Activated CD8-positive, alpha-beta memory T cell treated with anti-CD3 and anti-CD28 coated beads, Interleukin-2, amount 50 U/mL, for 4 hours (primary cell): Measurements from ENCODE around the gene SUPT4H1.

Experiments
- DNase-seq: peaks from one replicate; pipeline ENCODE4 v3.0.0-alpha.2; 2020

The SUPT4H1 gene

DNA sequence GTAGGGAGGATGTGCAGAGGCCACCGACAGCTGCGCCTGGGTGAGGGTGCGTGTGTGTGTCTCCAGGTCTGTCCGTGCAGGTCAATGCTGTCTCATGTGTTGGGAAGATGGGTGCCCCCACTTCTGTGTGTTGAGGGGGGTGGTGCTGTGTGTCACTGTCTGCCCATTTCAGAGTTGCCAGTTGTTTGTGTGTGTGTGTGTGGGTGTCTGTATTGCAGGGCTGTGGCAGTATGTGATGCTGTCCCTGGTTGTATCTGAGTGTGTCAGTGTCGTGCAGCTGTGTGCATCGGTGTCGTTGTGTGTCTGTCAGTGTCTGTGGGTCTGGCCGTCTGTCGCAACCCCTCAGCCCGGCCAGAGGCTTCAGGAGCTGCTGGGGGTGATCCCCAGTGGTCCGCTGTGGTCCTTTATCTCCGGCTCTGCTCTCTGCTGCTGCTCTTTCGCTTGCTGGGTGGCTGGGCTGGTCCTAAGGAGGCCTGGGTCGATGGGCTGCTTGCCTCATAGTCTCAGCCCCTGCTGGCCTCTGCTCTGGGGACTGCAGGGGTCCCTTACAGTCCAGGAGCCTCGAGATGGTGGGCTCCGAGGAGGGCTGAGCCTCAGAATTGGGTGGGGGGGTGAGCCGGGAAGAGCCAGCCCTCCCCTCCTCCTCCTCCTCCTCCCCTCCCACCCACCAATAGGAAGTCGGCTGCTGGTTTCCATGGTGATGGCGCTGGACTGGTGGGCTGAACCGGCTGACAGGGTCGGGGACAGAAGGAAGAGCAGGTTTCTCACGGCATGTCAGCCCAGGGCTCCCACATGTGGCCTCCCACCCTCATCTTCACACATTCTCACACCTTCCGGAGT is 23.6 kb downstream of the SUPT4H1 start, which contains the start of gene TSPOAP1:
Gene TSPOAP1 (minus strand): TSS at position 601 of the 840 bp plus-strand sequence. CDS start 875 bp downstream, outside the sequence.
- peak; percentile 82 for DNase-seq

GRCh38 chr17:58327363-58328194 is 24.4 kb downstream of the SUPT4H1 start:
- peak; percentile 56 for DNase-seq

DNA sequence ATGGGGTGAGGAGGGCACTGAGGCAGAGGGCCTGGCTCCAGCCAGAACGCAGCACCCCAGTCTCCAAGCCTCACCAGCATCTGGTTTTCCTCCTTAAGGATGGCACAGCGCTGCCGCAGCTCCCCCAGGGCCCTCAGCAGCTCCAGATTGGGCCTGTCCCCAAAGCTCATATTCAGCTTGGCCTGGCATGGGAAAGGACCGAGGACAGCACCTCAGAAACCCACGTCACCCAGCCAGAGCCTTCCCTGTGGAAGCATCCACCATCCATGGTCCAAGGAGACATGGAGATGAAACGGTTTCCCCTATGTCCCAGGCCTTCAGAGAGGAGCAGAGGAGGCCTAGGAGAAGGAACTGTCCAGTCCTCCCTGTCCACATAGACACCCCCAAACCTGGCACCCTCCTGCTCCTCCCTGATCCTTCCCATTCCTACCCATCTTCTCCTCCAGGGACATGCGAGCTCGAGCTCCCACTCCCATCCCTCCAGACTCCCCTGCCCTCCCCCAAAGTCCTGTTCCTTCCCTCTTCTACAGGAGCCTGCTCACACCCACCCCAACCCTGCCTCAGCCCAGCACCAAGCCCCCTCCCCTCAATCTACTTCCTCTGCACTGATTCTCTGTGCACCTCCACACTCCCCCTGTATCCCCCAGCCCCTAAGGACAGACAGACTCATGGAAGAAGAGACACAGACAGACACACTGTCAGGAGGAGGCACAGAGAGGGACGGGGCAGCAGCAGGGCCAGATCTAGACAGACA is 25.2 kb downstream of the SUPT4H1 start:
- DNase-seq: no peak

DNA sequence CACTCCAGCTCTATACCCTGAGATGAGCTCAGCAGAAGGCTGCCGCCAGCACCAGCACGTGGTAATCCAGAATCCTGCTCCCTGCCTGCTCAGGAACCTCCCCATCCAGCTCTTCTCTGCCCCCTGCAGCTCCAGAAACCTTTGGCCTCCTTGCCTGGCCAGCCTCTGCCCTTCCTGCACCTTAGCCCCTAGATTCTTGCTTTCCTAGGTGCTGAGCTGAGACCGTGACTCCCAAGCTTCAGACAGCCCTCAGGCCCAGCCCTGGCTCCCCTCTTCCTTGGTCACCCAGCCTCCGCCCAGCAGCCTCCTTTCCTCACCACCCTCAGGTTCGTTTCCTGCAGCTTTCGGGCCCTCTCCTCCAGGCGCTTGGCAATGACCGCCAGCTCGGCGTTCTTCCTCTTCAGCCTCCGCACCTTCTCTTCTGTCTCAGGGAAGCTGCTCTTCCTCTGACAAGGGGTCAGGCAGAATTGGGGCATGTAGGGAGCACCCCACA is 26.0 kb downstream of the SUPT4H1 start:
- DNase-seq: no peak

GRCh38 chr17:58325289-58325726 is 26.7 kb downstream of the SUPT4H1 start:
- no peak for DNase-seq

GRCh38 chr17:58324409-58325288 is 27.4 kb downstream of the SUPT4H1 start:
- DNase-seq: no peak

GRCh38 chr17:58324056-58324408 is 28.0 kb downstream of the SUPT4H1 start:
- no peak for DNase-seq

- DNase-seq: no peak
Measured at GRCh38 chr17:58323366-58324055, 28.5 kb downstream of the SUPT4H1 start.

DNA sequence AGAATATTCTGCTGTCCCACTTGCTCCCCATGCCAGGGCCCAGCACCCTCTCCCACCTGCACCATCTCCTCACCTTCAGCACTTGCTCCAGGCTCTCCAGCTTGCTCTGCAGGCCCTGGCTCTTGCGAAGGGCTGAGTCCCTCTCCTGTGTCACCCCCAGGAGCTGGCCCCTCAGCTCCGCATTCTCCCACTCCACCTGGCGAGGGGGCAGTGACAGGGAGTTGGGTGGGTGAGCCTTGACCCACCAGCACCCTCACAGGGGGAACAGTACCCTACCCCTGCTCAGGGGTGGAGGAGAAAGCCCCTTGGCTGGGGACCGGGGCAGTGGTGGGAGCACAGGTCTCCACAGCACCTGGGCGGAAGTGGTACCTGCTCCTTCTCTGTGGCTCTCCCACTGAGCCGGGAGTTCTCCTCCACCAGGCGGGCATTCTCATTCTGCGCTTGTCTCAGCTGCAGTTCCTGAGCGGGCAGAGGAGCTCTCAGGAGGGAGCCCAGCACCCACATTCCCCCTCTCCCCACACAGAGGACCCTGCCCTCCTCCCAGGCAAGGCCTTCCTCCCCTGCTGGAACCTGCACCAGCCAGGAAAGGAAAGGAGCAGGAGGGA is 29.3 kb downstream of the SUPT4H1 start:
- no peak for DNase-seq

GRCh38 chr17:58321571-58322525 is 30.2 kb downstream of the SUPT4H1 start:
- no peak for DNase-seq

GRCh38 chr17:58320570-58321323 is 31.3 kb downstream of the SUPT4H1 start:
- DNase-seq: peak; percentile 4

DNA sequence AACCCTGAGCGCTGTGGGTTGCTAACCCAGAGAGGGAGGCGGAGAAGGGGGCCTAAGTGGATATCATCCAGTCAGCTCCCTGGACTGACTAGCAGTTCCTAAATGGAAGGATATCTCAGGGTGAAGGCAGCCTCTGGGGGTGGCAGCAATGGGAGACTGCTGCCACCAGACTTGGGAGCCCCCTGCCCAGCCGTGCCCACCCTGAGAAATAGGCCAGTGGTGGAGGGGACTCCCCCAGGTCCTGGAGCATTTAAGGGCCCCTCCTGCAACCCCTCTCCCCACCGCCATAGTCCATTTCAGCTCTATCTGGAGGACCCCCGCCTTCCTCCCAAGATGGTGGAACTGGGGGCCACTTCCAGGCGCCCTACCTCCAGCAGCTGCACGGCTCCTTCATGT is 31.8 kb downstream of the SUPT4H1 start:
- DNase-seq: peak; percentile 4

DNA sequence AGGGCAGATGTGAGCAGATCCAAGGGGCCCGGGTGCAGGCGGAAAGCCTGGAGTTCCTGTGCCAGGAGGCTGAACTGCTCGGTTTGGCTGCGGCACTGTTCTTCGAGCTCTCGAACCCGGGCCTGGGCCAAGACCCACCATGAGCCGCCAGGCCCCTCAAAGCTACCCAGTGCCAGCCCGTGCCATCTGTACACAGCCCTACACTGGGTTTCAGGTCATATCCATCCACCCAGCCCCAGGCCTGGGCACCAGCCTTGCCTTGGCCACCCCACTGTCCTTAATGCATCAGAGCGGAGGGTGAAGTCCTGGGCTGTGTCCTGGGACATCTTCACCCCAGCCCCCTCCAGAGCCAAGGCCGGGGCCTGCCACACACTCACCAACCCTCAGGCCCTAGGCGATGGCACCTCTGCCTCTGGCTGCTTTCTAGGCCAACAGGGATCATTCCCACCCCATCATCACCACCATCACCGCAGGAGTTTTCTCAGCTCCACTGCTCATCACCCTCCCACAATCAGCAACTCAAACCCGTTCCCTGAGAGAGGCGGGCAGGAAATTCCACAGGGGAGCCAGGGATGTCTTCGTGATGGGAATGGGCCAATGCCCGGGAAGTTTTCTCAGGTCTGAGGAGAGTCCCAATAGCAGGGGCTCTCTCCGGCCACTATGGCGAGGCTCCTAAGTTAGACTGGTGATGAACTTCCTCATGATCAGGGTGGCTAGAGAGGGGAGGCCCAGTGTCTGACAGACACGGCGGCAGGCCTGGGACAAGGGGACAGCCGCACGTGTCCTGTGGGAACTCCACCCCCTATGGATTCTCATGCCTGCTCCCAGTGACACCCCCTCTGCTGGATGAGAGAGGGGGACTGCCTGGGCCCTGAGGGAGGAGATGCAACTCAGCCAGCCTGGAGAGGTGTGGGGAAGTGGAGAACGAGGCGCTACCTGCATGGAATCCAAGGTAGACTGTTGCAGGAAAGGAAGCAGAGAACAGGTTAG is 32.5 kb downstream of the SUPT4H1 start:
- peak; percentile 13 for DNase-seq

DNA sequence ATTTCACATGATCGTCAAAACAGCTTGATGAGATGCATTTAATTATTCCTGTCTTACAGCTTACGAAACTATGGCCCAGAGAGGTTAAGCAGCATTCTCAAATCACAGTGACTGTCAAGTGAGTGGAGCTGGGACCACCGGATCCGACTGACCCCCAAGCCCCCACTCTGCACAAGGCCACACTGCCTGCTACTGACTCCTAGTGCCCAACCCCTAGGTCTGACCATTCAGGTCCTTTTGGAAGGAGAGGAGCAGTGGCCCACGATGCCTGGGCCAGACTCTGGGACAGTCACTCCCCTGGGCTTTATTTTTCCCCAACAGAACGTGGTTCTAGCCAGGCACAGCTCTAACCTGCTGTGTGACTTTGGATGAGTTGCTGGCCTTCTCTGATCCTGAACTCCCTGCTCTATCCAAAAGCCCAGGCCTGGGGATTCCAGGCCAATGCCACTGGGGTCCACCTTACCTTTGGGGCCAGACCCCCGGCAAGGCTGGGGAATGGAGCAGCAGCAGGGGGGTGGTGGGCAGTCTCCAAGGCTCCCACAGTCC is 33.3 kb downstream of the SUPT4H1 start:
- DNase-seq: no peak

GRCh38 chr17:58318065-58318481 is 33.9 kb downstream of the SUPT4H1 start:
- DNase-seq: peak; percentile 14

GRCh38 chr17:58317421-58318064 is 34.5 kb downstream of the SUPT4H1 start:
- DNase-seq: peak; percentile 73
